Measurements from ENCODE around the gene CYB5RL. TPM values are rescaled to one million over a fixed set of nuclear protein-coding genes. Genes with fewer than 3 reads are reported as not detected.
A peak's percentile ranks its signal among the peaks of the same experiment; 100 is the strongest.
"Not testable (repeated sequence)": the region's sequence is repeated elsewhere in the genome, so short reads cannot be mapped to it uniquely, and the experiment has no call there.

CYB5RL gene
- polyA plus RNA-seq, 1 of the 3 experiments (the other 2 are of a cell fraction): 3.3 TPM

GRCh38 chr1:54238353-54239034 lies 38.7 kb upstream of the CYB5RL start:
- H2AFZ ChIP-seq (ENCODE audit: low read depth): no peak overlapping the region
- H3K4me3 ChIP-seq (ENCODE audit: low read depth in 2 of 2, low read length in 1 of 2): no peak overlapping the region
- no peaks in the 10 kb centered on the region for H3K9me3 ChIP-seq
- H3K9ac ChIP-seq: no peak overlapping the region
- peaks cover 4% of the 10 kb centered on the region for H3F3A ChIP-seq (replicated peaks; ENCODE audit: insufficient read depth)
- WGBS (ENCODE audit: low lambda C conversion rate): 83% methylated on average over 8 of the region's 12 CpGs
- ChIA-PET POLR2A (no interaction called here), CTCF (no interaction called here)
- peak; percentile 24 for DNase-seq
- H3K27me3 ChIP-seq (ENCODE audit: insufficient read depth): no peaks in the 10 kb centered on the region
- H3K4me1 ChIP-seq (ENCODE audit: control insufficient read depth in 1 of 2, insufficient read depth in 2 of 2, low read depth in 1 of 2, low read length in 1 of 2): peaks cover 0 to 9% of the 10 kb centered on the region in 2 experiments; a peak in 1 of 4 replicates
- H3K4me2 ChIP-seq: no peak overlapping the region
- H4K20me1 ChIP-seq (ENCODE audit: insufficient read depth): no peaks in the 10 kb centered on the region
- TF ChIP-seq, protein P1, sequence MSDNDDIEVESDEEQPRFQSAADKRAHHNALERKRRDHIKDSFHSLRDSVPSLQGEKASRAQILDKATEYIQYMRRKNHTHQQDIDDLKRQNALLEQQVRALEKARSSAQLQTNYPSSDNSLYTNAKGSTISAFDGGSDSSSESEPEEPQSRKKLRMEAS (IDR thresholded peaks at IDR 0.05; ENCODE audit: low read depth): no peak
- TF ChIP-seq USF2 (IDR thresholded peaks at IDR 0.05; ENCODE audit: borderline replicate concordance, low read depth, low read length) (no peak), RFX5 (IDR thresholded peaks at IDR 0.05; ENCODE audit: low read length) (no peak)
- H3K9me2 ChIP-seq: no peaks in the 10 kb centered on the region
- peak overlapping the region in 1 of 2 experiments; percentile 25; a peak in 1 of 4 replicates for H3K27ac ChIP-seq (ENCODE audit: low read depth in 2 of 2, low read length in 1 of 2)
- peaks cover 7 to 34% of the 10 kb centered on the region in 2 experiments for H3K36me3 ChIP-seq (replicated peaks in 1 of 2; ENCODE audit: control insufficient read depth in 1 of 2, insufficient read depth in 2 of 2, low read length in 1 of 2)
- no peaks in the 10 kb centered on the region for H3K79me2 ChIP-seq (ENCODE audit: insufficient read depth)

- H3K27me3 ChIP-seq (ENCODE audit: insufficient read depth): no peaks in the 10 kb centered on the region
- H3F3A ChIP-seq (replicated peaks; ENCODE audit: insufficient read depth): peaks cover 4% of the 10 kb centered on the region
- H4K20me1 ChIP-seq (ENCODE audit: insufficient read depth): no peaks in the 10 kb centered on the region
- no peak overlapping the region for H3K4me2 ChIP-seq
- H3K4me1 ChIP-seq (ENCODE audit: control insufficient read depth in 1 of 2, insufficient read depth in 2 of 2, low read depth in 1 of 2, low read length in 1 of 2): peaks cover 0 to 9% of the 10 kb centered on the region in 2 experiments; a peak in 1 of 4 replicates
- H3K4me3 ChIP-seq (ENCODE audit: low read depth in 2 of 2, low read length in 1 of 2): no peak overlapping the region
- H3K79me2 ChIP-seq (ENCODE audit: insufficient read depth): no peaks in the 10 kb centered on the region
- 89% methylated on average over 10 of the region's 10 CpGs for WGBS (ENCODE audit: low lambda C conversion rate)
- no peak overlapping the region for H3K9ac ChIP-seq
- H3K9me2 ChIP-seq: no peaks in the 10 kb centered on the region
- H3K9me3 ChIP-seq: no peaks in the 10 kb centered on the region
- CTCF ChIA-PET: no interaction called here
- H2AFZ ChIP-seq (ENCODE audit: low read depth): no peak overlapping the region
- no peak for DNase-seq
- H3K36me3 ChIP-seq (replicated peaks in 1 of 2; ENCODE audit: control insufficient read depth in 1 of 2, insufficient read depth in 2 of 2, low read length in 1 of 2): peaks cover 7 to 34% of the 10 kb centered on the region in 2 experiments
- no peak overlapping the region; a peak in 1 of 4 replicates for H3K27ac ChIP-seq (ENCODE audit: low read depth in 2 of 2, low read length in 1 of 2)
- TF ChIP-seq GATA2 (CRISPR knock-in tag; IDR thresholded peaks at IDR 0.05) (no peak), RAD21 (IDR thresholded peaks at IDR 0.05; ENCODE audit: low read length) (no peak)
- POLR2A ChIA-PET: no interaction called here
These were observed 37.8 kb upstream of the CYB5RL start for GRCh38 chr1:54237586-54237985.

- H3K9me3 ChIP-seq: no peaks in the 10 kb centered on the region
- H3K79me2 ChIP-seq (ENCODE audit: insufficient read depth): no peaks in the 10 kb centered on the region
- peak overlapping the region in 1 of 2 experiments; percentile 91; a peak in 2 of 4 replicates for H3K27ac ChIP-seq (ENCODE audit: low read depth in 2 of 2, low read length in 1 of 2)
- WGBS (ENCODE audit: low lambda C conversion rate): 85% methylated on average over 2 of the region's 2 CpGs
- no peak overlapping the region for H3K4me3 ChIP-seq (ENCODE audit: low read depth in 2 of 2, low read length in 1 of 2)
- H3K36me3 ChIP-seq (replicated peaks in 1 of 2; ENCODE audit: control insufficient read depth in 1 of 2, insufficient read depth in 2 of 2, low read length in 1 of 2): peaks cover 7 to 19% of the 10 kb centered on the region in 2 experiments
- H3K27me3 ChIP-seq (ENCODE audit: insufficient read depth): no peaks in the 10 kb centered on the region
- DNase-seq: no peak
- H3K9me2 ChIP-seq: no peaks in the 10 kb centered on the region
- H3F3A ChIP-seq (replicated peaks; ENCODE audit: insufficient read depth): peaks cover 11% of the 10 kb centered on the region
- ChIA-PET POLR2A (no interaction called here), CTCF (interaction anchor here (0.7 to 1.0 kb wide), 2 partner anchors 30 to 45 kb away, joined by 4 to 5 read pairs; no protein-coding TSS in a partner anchor)
- no peak for TF ChIP-seq CTCF (IDR thresholded peaks at IDR 0.05)
- H2AFZ ChIP-seq (ENCODE audit: low read depth): no peak overlapping the region
- H3K4me2 ChIP-seq: no peak overlapping the region
- no peak overlapping the region for H3K9ac ChIP-seq
- no peaks in the 10 kb centered on the region for H4K20me1 ChIP-seq (ENCODE audit: insufficient read depth)
- peaks cover 5 to 29% of the 10 kb centered on the region in 2 experiments for H3K4me1 ChIP-seq (ENCODE audit: control insufficient read depth in 1 of 2, insufficient read depth in 2 of 2, low read depth in 1 of 2, low read length in 1 of 2)
These were observed 34.5 kb upstream of the CYB5RL start for GRCh38 chr1:54234284-54234683.

GRCh38 chr1:54233196-54233595 lies 33.4 kb upstream of the CYB5RL start:
- H3K9me2 ChIP-seq; POLR2A ChIA-PET; H3K9me3 ChIP-seq; H3K4me2 ChIP-seq; H3K9ac ChIP-seq; H4K20me1 ChIP-seq (ENCODE audit: insufficient read depth); H3K79me2 ChIP-seq (ENCODE audit: insufficient read depth); H2AFZ ChIP-seq (ENCODE audit: low read depth); H3K27ac ChIP-seq (ENCODE audit: low read depth in 2 of 2, low read length in 1 of 2); CTCF ChIA-PET; H3K4me3 ChIP-seq (ENCODE audit: low read depth in 2 of 2, low read length in 1 of 2); DNase-seq; H3K27me3 ChIP-seq (ENCODE audit: insufficient read depth): not testable (repeated sequence)
- Histone ChIP-seq H3F3A (replicated peaks; ENCODE audit: insufficient read depth) (peaks cover 11% of the 10 kb centered on the region), H3K36me3 (replicated peaks in 1 of 2; ENCODE audit: control insufficient read depth in 1 of 2, insufficient read depth in 2 of 2, low read length in 1 of 2) (peaks cover 7 to 16% of the 10 kb centered on the region in 2 experiments), H3K4me1 (ENCODE audit: control insufficient read depth in 1 of 2, insufficient read depth in 2 of 2, low read depth in 1 of 2, low read length in 1 of 2) (peaks cover 10 to 40% of the 10 kb centered on the region in 2 experiments)
- no CpG with 5 or more reads among the region's 33 CpGs for WGBS (ENCODE audit: low lambda C conversion rate)

All from SK-N-SH (cell line).